Body of pancreas (tissue), 4 donors: ENCODE data around the gene IRS1.

Experiments used
- CTCF ChIP-seq, 7 experiments: fragments of 450-650 bp in 4 of 7; fragments of 200-600 bp in 3 of 7; sonication (generic) in 3 of 7; IDR thresholded peaks; one replicate each; pipeline ENCODE4 v1.5.1; 2016 to 2019; ENCODE audit warnings: antibody characterized with exemption in 7 of 7
- POLR2A ChIP-seq, 3 donors: fragments of 450-650 bp; IDR thresholded peaks; one replicate each; pipeline ENCODE4 v1.6.1; 2016; ENCODE audit warnings: antibody characterized with exemption in 3 of 3, mild to moderate bottlenecking in 2 of 3

GRCh38 chr2:226790011-226790410 lies 9.6 kb downstream of the IRS1 start:
- TF ChIP-seq POLR2A (IDR thresholded peaks at IDR 0.05) (no peak), CTCF (IDR thresholded peaks at IDR 0.05) (no peak)
